T-cell (primary cell): ENCODE measurements around the gene LYST. TPM values are rescaled to one million over a fixed set of nuclear protein-coding genes. Genes with fewer than 3 reads are reported as not detected.
A peak's percentile ranks its signal among the peaks of the same experiment; 100 is the strongest.

Source experiments
- ATAC-seq, 4 experiments: fragments of 200-7000 bp in 3 of 4; fragments of 150-1000 bp in 1 of 4; cut with Tn5 transposase; replicated peaks in 1 of 4; 1 replicate in 3 of 4; 2 replicates in 1 of 4; pipeline ENCODE4 v1.10.0; 2021; ENCODE audit warnings: moderate library complexity in 3 of 4, mild to moderate bottlenecking in 2 of 4, moderate number of reproducible peaks in 1 of 4
- CTCF ChIA-PET, 2 donors: fragments of 300-600 bp; sonication (Branson Sonifier 250); formaldehyde crosslinking; loops; one replicate each; lab custom pipeline; 2022; ENCODE audit warnings: antibody characterized with exemption in 2 of 2; lab: Charles Lee
- POLR2A ChIA-PET, 2 donors: fragments of 300-600 bp; sonication (Branson Sonifier 250); formaldehyde crosslinking; loops; one replicate each; lab custom pipeline; 2022; ENCODE audit warnings: antibody characterized with exemption in 2 of 2; lab: Charles Lee
- DNase-seq, 35 experiments: peaks; one replicate each; pipeline versions ENCODE4 v3.0.0 to v3.0.0-alpha.2; 2013 to 2023
- H3K27ac ChIP-seq: one replicate; pipeline ENCODE4 v1.5.1; 2013; ENCODE audit warnings: low read length
- H3K27me3 ChIP-seq, 2 experiments: replicated peaks in 1 of 2; 1 replicate in 1 of 2; 2 replicates in 1 of 2; pipeline versions ENCODE4 v1.6.1 to v1.7.0; 2013; ENCODE audit warnings: low read length in 1 of 2, mixed read lengths in 1 of 2; ENCODE audit not compliant: control insufficient read depth in 2 of 2, insufficient read depth in 2 of 2; ENCODE audit errors: extremely low read depth in 1 of 2
- H3K36me3 ChIP-seq, 2 donors: 1 replicate in 1 of 2; 2 replicates in 1 of 2; pipeline versions ENCODE4 v1.6.1 to v1.7.0; 2013; ENCODE audit warnings: low read length in 1 of 2; ENCODE audit not compliant: control insufficient read depth in 2 of 2, insufficient read depth in 1 of 2; ENCODE audit errors: extremely low read depth in 1 of 2
- H3K4me1 ChIP-seq, 2 experiments: 1 replicate in 1 of 2; 2 replicates in 1 of 2; pipeline versions ENCODE4 v1.6.1 to v1.7.0; 2013; ENCODE audit warnings: low read length in 2 of 2, mixed read lengths in 1 of 2; ENCODE audit not compliant: insufficient read depth in 2 of 2, control insufficient read depth in 1 of 2; ENCODE audit errors: extremely low read depth in 1 of 2
- H3K4me3 ChIP-seq, 2 donors: 1 replicate in 1 of 2; 2 replicates in 1 of 2; pipeline versions ENCODE4 v1.5.1 to v1.7.0; 2013; ENCODE audit warnings: mild to moderate bottlenecking in 2 of 2, low read length in 1 of 2, moderate library complexity in 1 of 2; ENCODE audit not compliant: control insufficient read depth in 1 of 2; ENCODE audit errors: extremely low read depth in 1 of 2
- H3K9me3 ChIP-seq: 2 replicates; pipeline ENCODE4 v1.7.0; 2013
- H3K27ac Mint-ChIP-seq, 2 donors: one replicate each; pipeline ENCODE4 v1.8.0; 2020 to 2021; ENCODE audit warnings: mild to moderate bottlenecking in 2 of 2, mixed read lengths in 2 of 2
- H3K27me3 Mint-ChIP-seq, 2 donors: one replicate each; pipeline ENCODE4 v1.8.0; 2021 to 2022; ENCODE audit warnings: mixed read lengths in 2 of 2
- H3K36me3 Mint-ChIP-seq: one replicate; pipeline ENCODE4 v1.8.0; 2021; ENCODE audit warnings: mixed read lengths
- H3K4me1 Mint-ChIP-seq, 3 donors: one replicate each; pipeline ENCODE4 v1.8.0; 2020 to 2022; ENCODE audit warnings: mixed read lengths in 3 of 3, mild to moderate bottlenecking in 1 of 3
- H3K4me3 Mint-ChIP-seq, 3 donors: one replicate each; pipeline ENCODE4 v1.8.0; 2020 to 2022; ENCODE audit warnings: mild to moderate bottlenecking in 3 of 3, mixed read lengths in 3 of 3, moderate library complexity in 3 of 3
- H3K9me3 Mint-ChIP-seq, 3 donors: one replicate each; pipeline ENCODE4 v1.8.0; 2020 to 2022; ENCODE audit warnings: mixed read lengths in 3 of 3
- WGBS: methylation state at CpG from one replicate; pipeline ENCODE4 v1.1.5; 2013; ENCODE audit warnings: missing lambda C conversion rate; ENCODE audit not compliant: insufficient coverage; 5-methylcytosine and 5-hydroxymethylcytosine counted together
- total RNA-seq, 35 experiments: library from RNA in 6 of 35; stranded (reverse) in 6 of 35; fragments of 120-200 nt in 1 of 35; gene quantifications; one replicate each; pipeline versions ENCODE4 v1.2.1 to v1.2.4 and lab custom pipeline; 2013 to 2026

Gene LYST
- total RNA-seq, 5 donors from 2014 or later (not counting 1 experiment from before 2014, with no cell fraction given), result 19.7 to 37.9 (median 29.1) TPM

- ChIA-PET CTCF (no interaction called here), POLR2A (no interaction called here)
- no peak overlapping the region for H3K4me3 ChIP-seq
- no peak overlapping the region for H3K27ac ChIP-seq
- peaks cover 6 to 25% (median 19%) of the 10 kb centered on the region in 3 donors for H3K4me1 Mint-ChIP-seq
- DNase-seq (no peak), ATAC-seq (no peak)
- no peaks in the 10 kb centered on the region for H3K9me3 Mint-ChIP-seq
- no peak overlapping the region for H3K27ac Mint-ChIP-seq
- no peaks in the 10 kb centered on the region for H3K36me3 ChIP-seq
- H3K4me3 Mint-ChIP-seq, result no peak overlapping the region
- H3K4me1 ChIP-seq, result peaks cover 0 to 21% of the 10 kb centered on the region in 2 experiments
- H3K27me3 ChIP-seq, result no peaks in the 10 kb centered on the region
- no peaks in the 10 kb centered on the region for H3K36me3 Mint-ChIP-seq
- 79% methylated on average over 3 of the region's 5 CpGs for WGBS
- no peaks in the 10 kb centered on the region for H3K9me3 ChIP-seq
- H3K27me3 Mint-ChIP-seq, result no peaks in the 10 kb centered on the region
Measured at GRCh38 chr1:235881930-235882700, 15.4 kb upstream of the LYST start.

- 96% methylated on average over 4 of the region's 6 CpGs for WGBS
- no peak overlapping the region for H3K4me3 Mint-ChIP-seq
- no peak overlapping the region for H3K27ac Mint-ChIP-seq
Measured at GRCh38 chr1:235878082-235878811, 11.5 kb upstream of the LYST start.

GRCh38 chr1:235876402-235876841, 9.7 kb upstream of the LYST start:
- Mint-ChIP-seq H3K27me3 (no peaks in the 10 kb centered on the region), H3K4me3 (peak overlapping the region; percentile 28 to 60 (median 46)), H3K9me3 (no peaks in the 10 kb centered on the region), H3K36me3 (no peaks in the 10 kb centered on the region), H3K4me1 (peaks cover 39 to 60% (median 49%) of the 10 kb centered on the region in 3 donors), H3K27ac (peak overlapping the region; percentile 82 to 87)
- Histone ChIP-seq H3K36me3 (no peaks in the 10 kb centered on the region), H3K27me3 (no peaks in the 10 kb centered on the region), H3K27ac (peak overlapping the region; percentile 75), H3K9me3 (no peaks in the 10 kb centered on the region), H3K4me1 (peaks cover 5 to 43% of the 10 kb centered on the region in 2 experiments), H3K4me3 (no peak overlapping the region)
- ChIA-PET POLR2A (interaction anchor here (0.5 to 1.2 kb wide), 5 partner anchors 8 to 28 kb away, joined by 3 to 12 read pairs (median 4); partner anchors contain the start of gene LYST (in 1 of the 2)), CTCF (interaction anchor here in 1 of 2 donors (0.8 to 1.5 kb wide), 4 partner anchors 8 to 371 kb away, joined by 3 to 10 read pairs (median 5); no protein-coding TSS in a partner anchor)
- DNase-seq, result peak in 1 of 35 experiments; percentile 50
- 14% methylated on average over 1 of the region's 2 CpGs for WGBS
- peak; percentile 37 to 69 (median 40) for ATAC-seq

More at GRCh38 chr1:235878082-235878811, 11.5 kb upstream of the LYST start:
- Histone ChIP-seq H3K4me3 (no peak overlapping the region), H3K36me3 (no peaks in the 10 kb centered on the region), H3K4me1 (peaks cover 3 to 35% of the 10 kb centered on the region in 2 experiments), H3K27me3 (no peaks in the 10 kb centered on the region), H3K9me3 (no peaks in the 10 kb centered on the region), H3K27ac (no peak overlapping the region)
- Mint-ChIP-seq H3K4me1 (peaks cover 30 to 46% (median 42%) of the 10 kb centered on the region in 3 donors), H3K36me3 (no peaks in the 10 kb centered on the region), H3K9me3 (no peaks in the 10 kb centered on the region), H3K27me3 (no peaks in the 10 kb centered on the region)
- ChIA-PET POLR2A (no interaction called here), CTCF (interaction anchor here (0.6 to 1.5 kb wide), 2 partner anchors 13 to 29 kb away, joined by 3 to 4 read pairs; no protein-coding TSS in a partner anchor)
- DNase-seq (no peak), ATAC-seq (no peak)

GRCh38 chr1:235875036-235875597, 8.4 kb upstream of the LYST start:
- H3K4me3 ChIP-seq, result no peak overlapping the region
- Mint-ChIP-seq H3K27me3 (no peaks in the 10 kb centered on the region), H3K4me1 (peaks cover 40 to 57% (median 50%) of the 10 kb centered on the region in 3 donors), H3K9me3 (no peaks in the 10 kb centered on the region), H3K27ac (no peak overlapping the region), H3K4me3 (no peak overlapping the region), H3K36me3 (no peaks in the 10 kb centered on the region)
- peaks cover 5 to 43% of the 10 kb centered on the region in 2 experiments for H3K4me1 ChIP-seq
- H3K9me3 ChIP-seq, result no peaks in the 10 kb centered on the region
- no peaks in the 10 kb centered on the region for H3K27me3 ChIP-seq
- no peak for ATAC-seq
- ChIA-PET POLR2A (interaction anchor here in 1 of 2 donors (0.6 kb wide), 1 partner anchor 19 kb away, joined by 3 read pairs; no protein-coding TSS in a partner anchor), CTCF (no interaction called here)
- H3K27ac ChIP-seq, result peak overlapping the region; percentile 11
- no peak for DNase-seq
- 60% methylated on average over 2 of the region's 4 CpGs for WGBS
- no peaks in the 10 kb centered on the region for H3K36me3 ChIP-seq

- H3K9me3 Mint-ChIP-seq, result no peaks in the 10 kb centered on the region
- no peak overlapping the region for H3K4me3 ChIP-seq
- ChIA-PET POLR2A (interaction anchor here in 1 of 2 donors (0.6 kb wide), 2 partner anchors 39 to 69 kb away, joined by 3 read pairs; no protein-coding TSS in a partner anchor), CTCF (no interaction called here)
- H3K27me3 Mint-ChIP-seq, result no peaks in the 10 kb centered on the region
- no peak overlapping the region for H3K4me3 Mint-ChIP-seq
- no peaks in the 10 kb centered on the region for H3K36me3 ChIP-seq
- DNase-seq (no peak), ATAC-seq (no peak)
- H3K4me1 Mint-ChIP-seq, result peaks cover 43 to 60% (median 52%) of the 10 kb centered on the region in 3 donors
- no peaks in the 10 kb centered on the region for H3K27me3 ChIP-seq
- no peaks in the 10 kb centered on the region for H3K36me3 Mint-ChIP-seq
- no peak overlapping the region for H3K27ac ChIP-seq
- 90% methylated on average over 4 of the region's 4 CpGs for WGBS
- H3K4me1 ChIP-seq, result peaks cover 5 to 45% of the 10 kb centered on the region in 2 experiments
- no peaks in the 10 kb centered on the region for H3K9me3 ChIP-seq
- no peak overlapping the region for H3K27ac Mint-ChIP-seq
Measured at GRCh38 chr1:235874261-235874660, 7.6 kb upstream of the LYST start.

GRCh38 chr1:235873571-235873970, 6.9 kb upstream of the LYST start:
- Histone ChIP-seq H3K4me3 (no peak overlapping the region), H3K27ac (peak overlapping the region; percentile 80), H3K27me3 (no peaks in the 10 kb centered on the region), H3K9me3 (no peaks in the 10 kb centered on the region), H3K36me3 (no peaks in the 10 kb centered on the region), H3K4me1 (peaks cover 5 to 47% of the 10 kb centered on the region in 2 experiments)
- H3K36me3 Mint-ChIP-seq, result no peaks in the 10 kb centered on the region
- H3K9me3 Mint-ChIP-seq, result no peaks in the 10 kb centered on the region
- no peaks in the 10 kb centered on the region for H3K27me3 Mint-ChIP-seq
- DNase-seq, result no peak
- H3K4me1 Mint-ChIP-seq, result peaks cover 43 to 57% (median 53%) of the 10 kb centered on the region in 3 donors
- WGBS, result no CpG with 5 or more reads among the region's 2 CpGs
- peak overlapping the region in 1 of 3 donors; percentile 2 for H3K4me3 Mint-ChIP-seq
- ATAC-seq, result no peak
- ChIA-PET CTCF (no interaction called here), POLR2A (no interaction called here)
- peak overlapping the region in 1 of 2 donors; percentile 14 for H3K27ac Mint-ChIP-seq
